GM21619 (cell line): ENCODE data around the gene E2F7.

Source experiments
- ATAC-seq: cut with Tn5 transposase; IDR thresholded peaks from one replicate; pipeline ENCODE4 v1.9.1; 2021; ENCODE audit not compliant: unreplicated experiment

The E2F7 gene

DNA sequence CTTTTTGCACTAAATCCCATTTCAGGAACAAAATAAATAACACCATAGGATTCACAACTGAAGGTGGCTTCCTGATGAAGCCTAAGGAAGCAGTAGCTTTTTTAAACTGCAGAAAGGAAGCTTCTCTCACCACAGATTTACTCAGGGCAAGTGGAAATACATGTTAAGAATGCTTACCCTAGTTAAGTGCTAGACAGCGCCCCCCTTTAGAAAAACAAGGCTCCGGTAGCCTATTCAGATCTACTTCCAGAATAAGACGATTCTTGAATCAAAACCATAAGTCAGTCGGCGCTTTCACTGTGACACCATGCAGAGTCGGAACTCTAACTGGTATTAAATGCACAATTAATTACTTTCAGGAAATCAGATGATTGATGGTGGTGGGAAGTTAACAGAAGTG lies 41.9 kb downstream of the E2F7 start:
- ATAC-seq, result no peak

DNA sequence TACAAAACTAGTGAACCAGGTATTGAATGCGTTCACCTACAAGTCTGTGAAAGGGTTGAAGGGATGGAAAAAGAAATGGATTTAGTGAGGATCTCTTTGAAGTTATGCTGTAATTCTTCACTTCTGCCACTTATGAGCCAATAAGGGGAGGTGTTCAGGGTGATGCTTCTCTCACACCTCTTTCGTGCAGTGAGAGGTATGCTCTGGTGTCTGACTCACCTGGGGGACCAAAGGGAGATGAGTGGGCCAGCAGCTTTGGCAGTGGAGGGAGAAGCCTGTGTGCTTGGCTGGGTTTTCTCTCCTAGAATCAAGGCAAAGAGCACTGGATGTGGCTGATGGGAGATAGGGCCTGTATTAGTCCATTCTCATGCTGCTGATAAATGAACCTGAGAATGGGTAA lies 45.4 kb downstream of the E2F7 start:
- no peak for ATAC-seq

DNA sequence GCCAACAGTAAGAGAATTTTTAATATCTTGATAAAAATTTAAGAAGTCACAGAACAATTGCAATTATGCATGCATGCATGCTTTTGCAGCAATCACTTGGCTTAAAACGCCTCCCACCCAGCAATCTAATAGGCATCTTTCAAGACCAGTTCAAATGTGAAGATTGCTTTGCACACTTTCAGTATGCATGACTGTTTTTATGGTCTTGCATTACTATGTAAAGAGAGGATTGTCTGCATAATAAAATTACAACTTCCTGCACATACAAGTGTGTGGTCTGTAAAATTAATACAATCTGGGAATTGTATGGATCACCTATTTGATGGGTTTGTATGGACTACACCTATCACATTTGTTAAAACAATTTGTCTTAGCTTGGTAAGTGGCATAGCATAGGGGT lies 48.8 kb downstream of the E2F7 start:
- no peak for ATAC-seq

DNA sequence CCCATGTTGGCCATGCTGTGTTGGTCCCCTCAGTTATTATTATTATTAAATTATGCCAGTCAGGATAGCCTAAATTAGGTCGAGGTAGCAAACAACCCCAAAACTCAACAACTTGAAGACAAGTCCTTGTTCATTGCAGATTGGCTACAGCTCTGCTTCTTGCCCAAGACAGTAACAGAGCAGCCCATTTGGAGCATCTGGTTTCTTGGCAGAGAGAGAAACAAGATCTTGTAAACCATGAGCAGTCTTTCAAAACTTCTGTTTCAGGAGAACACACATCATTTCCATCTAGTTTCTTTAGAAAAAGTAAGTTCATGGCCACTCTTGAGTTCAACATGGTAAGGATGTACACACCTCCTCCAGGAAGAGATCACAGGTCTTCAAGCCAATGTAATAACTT lies 52.3 kb downstream of the E2F7 start:
- ATAC-seq, result no peak

DNA sequence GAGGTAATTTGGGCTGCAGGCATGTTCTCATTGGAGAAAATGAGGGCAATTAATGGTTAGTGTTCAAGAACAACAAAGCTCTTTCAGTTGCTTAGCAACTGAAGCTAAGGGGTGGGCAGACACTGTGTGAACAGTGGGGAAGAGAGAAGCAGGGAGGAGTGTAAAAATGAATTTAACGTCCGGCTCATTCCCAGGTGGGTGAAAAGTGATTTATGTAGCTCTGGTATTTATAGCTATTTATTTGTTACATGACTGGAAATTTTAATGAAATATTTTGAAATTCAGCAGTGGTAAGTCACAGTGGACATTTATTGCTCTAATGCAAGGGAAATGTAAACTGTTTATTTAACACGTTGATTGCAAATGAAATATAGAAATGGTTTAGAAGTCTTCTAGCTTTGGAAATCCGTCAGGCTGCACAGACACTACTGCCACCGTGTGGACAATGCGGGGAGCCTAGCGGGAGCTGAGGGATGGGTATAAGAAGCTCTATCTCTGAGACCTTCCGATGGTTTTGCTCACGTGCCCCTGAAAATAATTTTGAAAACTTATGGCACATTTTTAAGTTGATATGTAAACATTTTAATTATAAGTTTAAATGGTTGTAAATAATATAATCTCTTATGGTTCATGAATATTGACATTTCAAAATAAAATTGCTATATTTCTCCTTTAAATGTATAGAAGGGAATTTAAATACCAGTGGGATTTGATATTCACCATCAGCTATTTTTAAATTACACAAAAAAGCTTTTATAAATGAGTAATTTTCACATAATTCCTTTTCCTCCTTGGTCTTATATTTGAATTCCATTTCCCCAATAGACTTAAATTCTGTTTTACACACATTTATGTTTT lies 54.4 kb downstream of the E2F7 start:
- ATAC-seq, result peak; percentile 94

DNA sequence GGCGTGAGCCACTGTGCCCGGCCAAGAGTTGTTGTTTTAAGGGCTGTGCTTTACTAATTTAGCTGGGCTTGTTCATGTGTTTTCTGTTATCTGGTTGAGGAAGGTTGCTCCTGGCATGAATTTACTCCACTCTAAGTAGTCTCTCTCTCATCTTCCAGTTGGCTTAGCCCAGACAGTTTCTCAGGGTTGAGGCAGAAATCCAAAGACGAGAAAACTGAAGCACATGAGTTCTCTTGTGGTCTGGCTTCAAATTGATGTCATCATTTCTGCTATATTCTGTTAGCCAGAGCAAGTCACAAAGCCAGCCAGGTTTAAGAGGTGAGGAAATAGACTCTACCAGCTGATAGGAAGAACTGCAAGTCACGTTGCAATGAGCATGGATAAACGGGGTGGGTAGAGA lies 57.9 kb downstream of the E2F7 start:
- no peak for ATAC-seq

DNA sequence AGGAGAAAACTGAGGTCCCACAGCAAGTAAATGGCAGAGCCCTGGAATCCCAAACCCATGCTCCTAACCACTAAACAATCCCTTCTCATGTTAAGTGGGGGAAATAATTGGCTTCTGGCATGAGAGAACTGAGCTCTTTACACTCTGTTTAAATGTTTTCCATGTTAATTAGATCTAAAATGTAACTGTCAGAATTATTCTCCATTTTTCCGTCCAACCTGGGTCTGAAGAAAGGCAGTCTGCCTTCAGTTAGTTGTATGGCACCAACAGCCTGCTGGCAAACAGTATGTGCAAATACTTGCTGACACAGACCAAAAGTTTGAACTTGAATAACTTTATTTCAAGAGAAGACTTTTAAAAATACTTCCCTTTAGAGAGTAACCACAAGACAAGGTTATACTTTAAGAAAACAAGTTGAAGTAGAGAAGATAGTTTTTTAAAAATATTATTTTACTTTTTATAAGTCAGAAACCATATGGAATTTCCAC lies 59.7 kb downstream of the E2F7 start:
- no peak for ATAC-seq

DNA sequence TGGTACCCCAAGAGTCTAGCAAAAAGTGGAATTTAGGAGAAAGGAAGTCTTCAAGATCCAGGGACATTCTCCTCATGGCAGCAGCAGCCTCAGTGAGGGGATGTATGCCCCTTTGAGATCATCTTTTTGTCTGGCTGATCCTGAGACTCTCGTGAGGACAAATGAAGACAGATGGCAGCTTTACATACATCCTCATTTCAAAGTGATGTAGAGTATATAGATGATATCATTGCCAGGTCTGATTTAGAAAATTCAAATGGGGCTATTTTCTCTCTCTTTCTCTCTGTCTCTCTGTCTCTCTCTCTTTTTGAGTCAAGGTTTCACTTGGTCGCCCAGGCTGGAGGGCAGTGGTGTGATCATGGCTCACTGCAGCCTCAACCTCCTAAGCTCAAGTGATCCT lies 61.5 kb downstream of the E2F7 start:
- no peak for ATAC-seq

DNA sequence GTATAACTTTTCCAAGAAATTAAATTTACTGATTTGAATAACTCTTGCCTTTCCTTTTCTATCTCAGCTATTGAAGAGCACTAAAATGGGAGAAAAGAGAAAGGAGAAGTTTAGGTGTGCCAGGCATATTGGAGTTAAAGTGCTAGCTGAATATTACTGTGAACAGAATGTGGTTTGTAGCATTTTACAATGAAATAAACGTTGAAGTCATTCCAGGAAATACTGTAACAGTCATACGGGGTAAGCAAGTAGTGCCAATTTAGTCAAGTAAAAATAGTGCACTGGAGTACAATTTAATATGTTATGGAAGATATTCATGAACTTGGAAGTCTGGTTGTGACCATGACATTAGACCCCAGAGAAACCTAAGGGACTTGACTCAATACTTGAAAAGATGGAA lies 62.1 kb downstream of the E2F7 start:
- no peak for ATAC-seq

GRCh38 chr12:77002382-77002781 lies 63.0 kb downstream of the E2F7 start:
- no peak for ATAC-seq

DNA sequence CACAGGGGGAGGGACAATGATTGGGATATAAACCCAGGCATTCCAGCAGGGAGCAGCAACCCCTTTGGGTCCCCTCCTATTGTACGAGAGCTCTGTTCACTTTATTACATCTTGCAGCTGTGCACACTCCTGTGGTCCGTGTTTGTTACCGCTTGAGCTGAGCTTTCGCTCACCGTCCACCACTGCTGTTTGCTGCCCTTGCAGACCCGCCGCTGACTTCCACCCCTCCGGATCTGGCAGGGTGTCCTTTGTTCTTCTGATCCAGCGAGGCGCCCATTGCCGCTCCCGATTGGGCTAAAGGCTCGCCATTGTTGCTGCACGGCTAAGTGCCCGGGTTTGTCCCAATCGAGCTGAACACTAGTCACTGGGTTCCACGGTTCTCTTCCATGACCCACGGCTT lies 64.1 kb downstream of the E2F7 start:
- ATAC-seq, result no peak

DNA sequence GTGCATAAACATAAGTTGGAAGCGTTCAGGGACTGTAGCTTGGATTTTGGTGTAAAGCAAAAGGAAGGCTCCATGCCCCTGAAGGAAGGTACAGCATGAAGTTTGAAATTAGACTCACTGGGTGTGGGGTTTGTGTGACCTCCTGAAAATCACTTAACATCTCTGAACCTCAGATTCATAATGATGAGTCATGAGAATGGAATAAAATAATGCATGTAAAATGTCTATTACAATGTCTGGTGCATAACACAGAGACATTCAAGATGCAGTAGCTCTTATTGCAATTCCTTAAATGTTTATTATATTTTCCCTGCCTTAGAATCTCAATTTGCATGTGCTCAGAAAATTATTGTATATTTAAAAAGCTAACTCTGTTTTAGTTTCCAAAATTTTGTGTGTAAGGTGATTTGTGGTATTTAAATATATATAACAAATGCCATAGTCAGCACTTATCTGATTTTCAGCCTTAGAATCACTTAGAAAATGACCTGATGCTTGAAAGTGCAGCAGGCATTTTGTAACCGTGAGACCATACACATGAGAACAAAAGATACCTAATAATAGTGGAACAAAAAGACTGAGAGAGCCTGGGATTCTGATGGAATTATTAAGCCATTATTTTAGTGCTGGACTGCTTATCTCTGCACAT lies 66.3 kb downstream of the E2F7 start:
- no peak for ATAC-seq

GRCh38 chr12:76998386-76998785 lies 67.0 kb downstream of the E2F7 start:
- no peak for ATAC-seq

- ATAC-seq, result no peak
These were observed 68.2 kb downstream of the E2F7 start for GRCh38 chr12:76997011-76997780.

DNA sequence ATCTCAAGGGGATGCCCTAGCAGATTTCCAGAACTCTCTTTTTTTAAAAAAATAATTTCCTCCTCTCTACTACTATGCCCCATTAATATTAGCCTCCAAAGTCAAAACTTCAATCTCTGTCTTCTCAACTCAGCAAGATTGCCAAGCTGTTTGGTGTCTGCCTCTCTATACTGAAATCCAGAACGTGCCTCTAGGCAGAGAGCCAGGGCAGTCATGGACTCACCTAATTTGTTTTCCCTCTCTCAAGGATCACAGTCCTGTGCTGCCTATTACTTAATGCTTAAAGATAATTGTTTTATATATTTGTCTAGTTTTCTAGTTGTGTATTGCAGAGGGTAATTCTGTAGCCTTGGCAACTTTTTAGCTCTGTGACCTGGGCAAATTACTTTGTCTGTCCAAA lies 74.7 kb downstream of the E2F7 start:
- no peak for ATAC-seq

- no peak for ATAC-seq
These were observed 80.8 kb downstream of the E2F7 start for GRCh38 chr12:76984566-76984965.

GRCh38 chr12:76983420-76983819 lies 81.9 kb downstream of the E2F7 start:
- ATAC-seq, result no peak

DNA sequence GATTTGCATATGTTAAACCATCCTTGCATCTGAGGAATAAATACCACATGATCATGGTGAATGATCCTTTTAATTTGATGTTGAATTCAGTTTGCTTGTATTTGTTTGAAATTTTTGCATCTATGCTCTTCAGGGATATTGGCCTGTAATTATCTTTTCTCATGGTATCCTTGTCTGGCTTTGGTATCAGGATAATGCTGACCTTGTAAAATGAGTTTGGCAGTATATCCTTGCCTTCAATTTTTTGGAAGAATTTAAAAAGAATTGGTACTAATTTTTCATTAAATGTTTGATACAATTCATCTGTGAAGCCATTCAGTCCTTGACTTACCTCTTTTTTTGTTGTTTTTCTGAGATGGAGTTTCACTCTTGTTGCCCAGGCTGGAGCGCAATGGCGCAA lies 85.2 kb downstream of the E2F7 start:
- no peak for ATAC-seq

- ATAC-seq, result no peak
These were observed 88.5 kb downstream of the E2F7 start for GRCh38 chr12:76976777-76977382.
